HL-60 (cell line): ENCODE results near the gene TIMP1.

Experiments
- POLR2AphosphoS5 ChIP-seq: IDR thresholded peaks from 2 replicates; pipeline ENCODE4 v1.6.1; 2012; ENCODE audit warnings: low read depth
- TF ChIP-seq, protein P1 (sequence below): IDR thresholded peaks from one replicate; pipeline ENCODE4 v1.5.1; 2011; ENCODE audit warnings: low read length, control low read depth, inconsistent platforms; ENCODE audit not compliant: insufficient read depth

DNA sequence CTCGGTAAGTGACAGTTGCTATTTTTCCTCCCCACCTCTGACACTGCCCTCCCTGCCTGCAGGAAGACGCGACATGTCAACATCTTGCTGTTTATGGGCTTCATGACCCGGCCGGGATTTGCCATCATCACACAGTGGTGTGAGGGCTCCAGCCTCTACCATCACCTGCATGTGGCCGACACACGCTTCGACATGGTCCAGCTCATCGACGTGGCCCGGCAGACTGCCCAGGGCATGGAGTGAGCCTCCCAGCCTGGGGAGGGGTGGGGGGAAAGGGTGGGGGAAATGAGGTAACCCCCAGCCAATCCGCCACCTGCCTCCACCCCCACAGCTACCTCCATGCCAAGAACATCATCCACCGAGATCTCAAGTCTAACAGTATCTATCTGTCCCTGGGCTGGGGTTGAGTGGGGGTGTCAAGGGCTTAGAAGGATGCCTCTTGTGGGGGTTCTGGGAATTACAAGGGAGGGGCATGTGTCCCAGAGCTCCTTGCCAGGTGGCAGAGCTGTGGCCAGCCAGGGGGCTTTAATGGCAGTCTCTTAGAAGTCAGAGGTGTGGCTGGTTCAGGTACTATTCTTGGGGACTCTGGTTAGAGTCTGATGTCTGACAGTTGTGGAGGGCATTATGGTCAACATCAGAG is 13.5 kb upstream of the TIMP1 start:
- TF ChIP-seq POLR2AphosphoS5: no peak
- TF ChIP-seq, protein P1, sequence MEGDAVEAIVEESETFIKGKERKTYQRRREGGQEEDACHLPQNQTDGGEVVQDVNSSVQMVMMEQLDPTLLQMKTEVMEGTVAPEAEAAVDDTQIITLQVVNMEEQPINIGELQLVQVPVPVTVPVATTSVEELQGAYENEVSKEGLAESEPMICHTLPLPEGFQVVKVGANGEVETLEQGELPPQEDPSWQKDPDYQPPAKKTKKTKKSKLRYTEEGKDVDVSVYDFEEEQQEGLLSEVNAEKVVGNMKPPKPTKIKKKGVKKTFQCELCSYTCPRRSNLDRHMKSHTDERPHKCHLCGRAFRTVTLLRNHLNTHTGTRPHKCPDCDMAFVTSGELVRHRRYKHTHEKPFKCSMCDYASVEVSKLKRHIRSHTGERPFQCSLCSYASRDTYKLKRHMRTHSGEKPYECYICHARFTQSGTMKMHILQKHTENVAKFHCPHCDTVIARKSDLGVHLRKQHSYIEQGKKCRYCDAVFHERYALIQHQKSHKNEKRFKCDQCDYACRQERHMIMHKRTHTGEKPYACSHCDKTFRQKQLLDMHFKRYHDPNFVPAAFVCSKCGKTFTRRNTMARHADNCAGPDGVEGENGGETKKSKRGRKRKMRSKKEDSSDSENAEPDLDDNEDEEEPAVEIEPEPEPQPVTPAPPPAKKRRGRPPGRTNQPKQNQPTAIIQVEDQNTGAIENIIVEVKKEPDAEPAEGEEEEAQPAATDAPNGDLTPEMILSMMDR: no peak
